ENCODE data around the gene TNFRSF12A.

DNA sequence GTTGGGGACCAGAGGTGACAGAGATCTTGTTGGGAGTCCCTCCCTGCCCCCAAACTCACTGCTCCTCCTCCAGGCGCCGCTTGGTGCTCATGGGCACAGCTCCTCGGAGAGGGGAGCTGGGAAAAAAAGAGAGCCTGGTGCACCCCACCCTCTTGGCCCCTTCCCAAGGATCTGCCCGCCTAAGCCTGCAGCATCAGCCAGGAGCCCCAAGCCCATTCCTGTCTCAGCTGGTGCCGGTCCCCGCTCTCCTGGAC, 3.2 kb downstream of the TNFRSF12A start:
- no peak for TF ChIP-seq CBFA2T3 (IDR thresholded peaks at IDR 0.05)
- no peak for TF ChIP-seq ZNF24 (IDR thresholded peaks at IDR 0.05)

Data from K562 (cell line).